K562 (cell line): ENCODE measurements around the gene USP16. TPM values are rescaled to one million over a fixed set of nuclear protein-coding genes. Genes with fewer than 3 reads are reported as not detected.

Source experiments
- DNMT1 ChIP-seq: fragments of 450-650 bp; IDR thresholded peaks from 2 replicates; pipeline ENCODE4 v1.6.1; 2016; ENCODE audit warnings: antibody characterized with exemption, mild to moderate bottlenecking
- FOXK2 ChIP-seq, 2 experiments: fragments of 450-650 bp; IDR thresholded peaks in 1 of 2; conservative IDR thresholded peaks in 1 of 2; 2 replicates each; pipeline ENCODE4 v1.6.1; 2016; ENCODE audit warnings: low read depth in 2 of 2, mild to moderate bottlenecking in 1 of 2
- MYNN ChIP-seq, 2 experiments: sonication (generic); formaldehyde crosslinking in 1 of 2; IDR thresholded peaks; 2 replicates each; pipeline versions ENCODE4 v1.5.0 to v1.6.1; 2016 to 2020; ENCODE audit warnings: antibody characterized with exemption in 1 of 2, missing genetic modification reagents in 1 of 2
- NFIX ChIP-seq: fragments of 250-450 bp; sonication (Bioruptor Pico); IDR thresholded peaks from 2 replicates; pipeline ENCODE4 v1.4.0; 2020; ENCODE audit warnings: low read depth, mild to moderate bottlenecking, moderate library complexity
- POU5F1 ChIP-seq: fragments of 150-350 bp; IDR thresholded peaks from 2 replicates; pipeline ENCODE4 v1.6.1; 2014; ENCODE audit warnings: borderline replicate concordance, low read length, low read depth, mild to moderate bottlenecking; ENCODE audit not compliant: partially characterized antibody
- SP1 ChIP-seq: sonication (generic); formaldehyde crosslinking; IDR thresholded peaks from 2 replicates; pipeline ENCODE4 v1.8.1; 2022; ENCODE audit warnings: mild to moderate bottlenecking, missing genetic modification reagents
- SRSF1 ChIP-seq: fragments of 200-400 bp; formaldehyde crosslinking; IDR thresholded peaks from 2 replicates; pipeline ENCODE4 v1.6.1; 2017; ENCODE audit warnings: mild to moderate bottlenecking, low read depth, low read length, moderate library complexity
- TCF3 ChIP-seq: sonication (generic); formaldehyde crosslinking; IDR thresholded peaks from 2 replicates; pipeline ENCODE4 v1.4.0; 2020; ENCODE audit warnings: mild to moderate bottlenecking, missing genetic modification reagents
- TEAD1 ChIP-seq, 2 experiments: fragments of 450-650 bp in 1 of 2; sonication (generic) in 1 of 2; formaldehyde crosslinking; IDR thresholded peaks; 2 replicates each; pipeline versions ENCODE4 v1.4.0 to v1.8.0; 2020 to 2022; ENCODE audit warnings: mild to moderate bottlenecking in 2 of 2, missing genetic modification reagents in 1 of 2
- ZBTB12 ChIP-seq: fragments of 250-450 bp; sonication (Bioruptor Pico); IDR thresholded peaks from 2 replicates; pipeline ENCODE4 v1.4.0; 2020
- ZNF197 ChIP-seq: fragments of 200-800 bp; sonication (Bioruptor generic); IDR thresholded peaks from 2 replicates; pipeline ENCODE4 v1.6.1; 2016; ENCODE audit warnings: low read depth, missing genetic modification characterization, missing compliant biosample characterization
- ZNF253 ChIP-seq: fragments of 250-450 bp; sonication (Bioruptor Pico); conservative IDR thresholded peaks from 2 replicates; pipeline ENCODE4 v1.6.1; 2021; ENCODE audit warnings: mild to moderate bottlenecking
- ZNF696 ChIP-seq: fragments of 250-450 bp; sonication (Bioruptor Pico); conservative IDR thresholded peaks from 2 replicates; pipeline ENCODE4 v1.4.0; 2020; ENCODE audit warnings: mild to moderate bottlenecking, moderate library complexity
- ZNF75A ChIP-seq: fragments of 450-650 bp; formaldehyde crosslinking; IDR thresholded peaks from 2 replicates; pipeline ENCODE4 v1.4.0; 2020; ENCODE audit warnings: mild to moderate bottlenecking
- polyA plus RNA-seq, 8 experiments: library from polyadenylated mRNA; depleted of rRNA in 4 of 8; stranded (reverse) in 5 of 8; unstranded in 3 of 8; fragments of >200 nt; fragmentation: Nextera tagmentation in 2 of 8; fragmentation: Illumina TruSeq in 1 of 8; extraction: Ambion mirVana in 2 of 8; extraction: Trizol in 1 of 8; gene quantifications; 2 replicates each; pipeline versions ENCODE4 v1.2.1 to v1.2.3, GENCODE V29; 2011 to 2014; ENCODE audit warnings: inconsistent platforms in 1 of 8, missing spikeins in 1 of 8
- total RNA-seq, 7 experiments: library from RNA; depleted of rRNA in 6 of 7; stranded (reverse); fragments of >200 nt in 6 of 7; fragmentation: Illumina TruSeq in 2 of 7; extraction: Trizol in 2 of 7; gene quantifications; 2 replicates each; pipeline versions ENCODE4 v1.2.1 to v1.2.3, GENCODE V29; 2011 to 2021; ENCODE audit warnings: low replicate concordance in 1 of 7
- TF ChIP-seq, protein P1 (sequence below): fragments of 250-450 bp; sonication (Bioruptor Pico); IDR thresholded peaks from 2 replicates; pipeline ENCODE4 v1.5.0; 2021; ENCODE audit warnings: mild to moderate bottlenecking, borderline replicate concordance
- TF ChIP-seq, protein P2 (sequence below): sonication (generic); formaldehyde crosslinking; IDR thresholded peaks from 2 replicates; pipeline ENCODE4 v1.9.0; 2022; ENCODE audit warnings: mild to moderate bottlenecking, missing genetic modification reagents
- TF ChIP-seq, protein P3 (sequence below): fragments of 150-350 bp; conservative IDR thresholded peaks from 2 replicates; pipeline ENCODE4 v1.6.1; 2014; ENCODE audit warnings: low read length
- TF ChIP-seq, protein P4 (sequence below): fragments of 250-450 bp; sonication (Bioruptor Pico); IDR thresholded peaks from 2 replicates; pipeline ENCODE4 v1.8.0; 2021; ENCODE audit warnings: borderline replicate concordance, mild to moderate bottlenecking, moderate library complexity; ENCODE audit not compliant: poor library complexity, severe bottlenecking

The USP16 gene
- total and polyA plus RNA-seq, 9 of the 15 experiments (the other 6 are each of a cell fraction or from before 2014, with no cell fraction given): 38.4 to 90.9 (median 62.8) TPM

DNA sequence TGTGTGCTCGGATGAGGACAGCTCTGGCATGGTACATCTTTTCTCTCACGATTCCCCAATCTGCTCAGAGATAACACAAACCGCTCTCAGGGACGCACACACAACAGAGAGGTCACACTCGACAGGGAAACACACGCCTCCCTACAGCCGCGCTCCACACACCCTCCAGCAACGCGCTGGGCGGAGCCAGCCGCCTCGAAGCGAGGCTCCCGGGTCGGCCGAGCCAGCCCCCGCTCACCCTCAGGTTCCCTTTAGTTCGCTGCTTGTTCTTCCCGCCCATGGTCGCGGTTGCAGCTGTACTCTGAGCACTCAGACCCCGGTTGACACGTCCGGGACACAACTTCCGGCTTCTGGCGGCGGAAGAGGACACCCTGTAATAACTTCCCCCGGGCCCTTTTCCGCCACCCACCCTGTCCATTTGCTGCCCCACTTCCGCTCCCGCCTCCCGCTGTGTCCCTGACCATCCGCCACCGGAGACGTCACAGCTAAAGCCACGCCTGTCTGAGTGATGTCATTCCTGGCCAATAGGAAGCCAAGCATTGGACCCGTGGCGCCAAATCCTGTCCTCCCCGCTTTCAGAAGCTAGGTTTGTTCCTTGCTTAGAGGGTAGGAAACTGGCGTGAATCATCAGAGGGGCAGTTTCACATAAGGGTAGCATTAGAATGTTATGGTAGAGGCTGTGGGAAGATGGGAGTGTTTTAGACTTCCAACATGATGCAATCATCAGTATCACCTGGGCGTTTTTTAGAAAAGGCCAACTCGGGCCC is 31.8 kb upstream of the USP16 start, which contains the start of gene LTN1 (continued):
- TF ChIP-seq DNMT1 (no peak; the same call in 1 of the 2 replicates), POU5F1 (no peak), ZNF75A (CRISPR knock-in tag) (no peak), MYNN (IDR thresholded peaks at IDR 0.05) (no peak), MYNN (CRISPR knock-in tag; IDR thresholded peaks at IDR 0.05) (no peak), ZNF253 (CRISPR knock-in tag) (no peak), SP1 (CRISPR knock-in tag) (peak; percentile 96), ZNF197 (CRISPR knock-in tag) (no peak), NFIX (CRISPR knock-in tag) (no peak), ZBTB12 (peak; percentile 90), FOXK2 (conservative IDR thresholded peaks at IDR 0.05 in 1 of 2, IDR thresholded peaks at IDR 0.05 in 1 of 2; ENCODE audit: low read depth in 2 of 2) (peak; percentile 96 to 97), ZNF696 (no peak), TCF3 (no peak), SRSF1 (no peak), TEAD1 (CRISPR knock-in tag; IDR thresholded peaks at IDR 0.05) (peak in 1 of 2 experiments; percentile 82; a peak in 1 of 4 replicates)
- TF ChIP-seq, protein P1, sequence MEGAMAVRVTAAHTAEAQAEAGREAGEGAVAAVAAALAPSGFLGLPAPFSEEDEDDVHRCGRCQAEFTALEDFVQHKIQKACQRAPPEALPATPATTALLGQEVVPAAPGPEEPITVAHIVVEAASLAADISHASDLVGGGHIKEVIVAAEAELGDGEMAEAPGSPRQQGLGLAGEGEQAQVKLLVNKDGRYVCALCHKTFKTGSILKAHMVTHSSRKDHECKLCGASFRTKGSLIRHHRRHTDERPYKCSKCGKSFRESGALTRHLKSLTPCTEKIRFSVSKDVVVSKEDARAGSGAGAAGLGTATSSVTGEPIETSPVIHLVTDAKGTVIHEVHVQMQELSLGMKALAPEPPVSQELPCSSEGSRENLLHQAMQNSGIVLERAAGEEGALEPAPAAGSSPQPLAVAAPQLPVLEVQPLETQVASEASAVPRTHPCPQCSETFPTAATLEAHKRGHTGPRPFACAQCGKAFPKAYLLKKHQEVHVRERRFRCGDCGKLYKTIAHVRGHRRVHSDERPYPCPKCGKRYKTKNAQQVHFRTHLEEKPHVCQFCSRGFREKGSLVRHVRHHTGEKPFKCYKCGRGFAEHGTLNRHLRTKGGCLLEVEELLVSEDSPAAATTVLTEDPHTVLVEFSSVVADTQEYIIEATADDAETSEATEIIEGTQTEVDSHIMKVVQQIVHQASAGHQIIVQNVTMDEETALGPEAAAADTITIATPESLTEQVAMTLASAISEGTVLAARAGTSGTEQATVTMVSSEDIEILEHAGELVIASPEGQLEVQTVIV (CRISPR knock-in tag): no peak
- TF ChIP-seq, protein P2, sequence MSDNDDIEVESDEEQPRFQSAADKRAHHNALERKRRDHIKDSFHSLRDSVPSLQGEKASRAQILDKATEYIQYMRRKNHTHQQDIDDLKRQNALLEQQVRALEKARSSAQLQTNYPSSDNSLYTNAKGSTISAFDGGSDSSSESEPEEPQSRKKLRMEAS (CRISPR knock-in tag): peak; percentile 70
- TF ChIP-seq, protein P3, sequence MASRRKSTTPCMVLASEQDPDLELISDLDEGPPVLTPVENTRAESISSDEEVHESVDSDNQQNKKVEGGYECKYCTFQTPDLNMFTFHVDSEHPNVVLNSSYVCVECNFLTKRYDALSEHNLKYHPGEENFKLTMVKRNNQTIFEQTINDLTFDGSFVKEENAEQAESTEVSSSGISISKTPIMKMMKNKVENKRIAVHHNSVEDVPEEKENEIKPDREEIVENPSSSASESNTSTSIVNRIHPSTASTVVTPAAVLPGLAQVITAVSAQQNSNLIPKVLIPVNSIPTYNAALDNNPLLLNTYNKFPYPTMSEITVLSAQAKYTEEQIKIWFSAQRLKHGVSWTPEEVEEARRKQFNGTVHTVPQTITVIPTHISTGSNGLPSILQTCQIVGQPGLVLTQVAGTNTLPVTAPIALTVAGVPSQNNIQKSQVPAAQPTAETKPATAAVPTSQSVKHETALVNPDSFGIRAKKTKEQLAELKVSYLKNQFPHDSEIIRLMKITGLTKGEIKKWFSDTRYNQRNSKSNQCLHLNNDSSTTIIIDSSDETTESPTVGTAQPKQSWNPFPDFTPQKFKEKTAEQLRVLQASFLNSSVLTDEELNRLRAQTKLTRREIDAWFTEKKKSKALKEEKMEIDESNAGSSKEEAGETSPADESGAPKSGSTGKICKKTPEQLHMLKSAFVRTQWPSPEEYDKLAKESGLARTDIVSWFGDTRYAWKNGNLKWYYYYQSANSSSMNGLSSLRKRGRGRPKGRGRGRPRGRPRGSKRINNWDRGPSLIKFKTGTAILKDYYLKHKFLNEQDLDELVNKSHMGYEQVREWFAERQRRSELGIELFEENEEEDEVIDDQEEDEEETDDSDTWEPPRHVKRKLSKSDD: 0 out of 2 replicates have a peak, but pooled peaks have one; percentile 49
- TF ChIP-seq, protein P4, sequence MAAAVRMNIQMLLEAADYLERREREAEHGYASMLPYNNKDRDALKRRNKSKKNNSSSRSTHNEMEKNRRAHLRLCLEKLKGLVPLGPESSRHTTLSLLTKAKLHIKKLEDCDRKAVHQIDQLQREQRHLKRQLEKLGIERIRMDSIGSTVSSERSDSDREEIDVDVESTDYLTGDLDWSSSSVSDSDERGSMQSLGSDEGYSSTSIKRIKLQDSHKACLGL (CRISPR knock-in tag): peak; percentile 33
